ENCODE measurements around the gene BABAM2. TPM values are rescaled to one million over a fixed set of nuclear protein-coding genes. Genes with fewer than 3 reads are reported as not detected.

The BABAM2 gene
- total RNA-seq, 1 experiment from 2014 or later: 27.1 TPM

GRCh38 chr2:28095622-28096021 lies 205.1 kb downstream of the BABAM2 start:
- no CpG with 5 or more reads among the region's 2 CpGs for WGBS (ENCODE audit: extremely low coverage, insufficient read length, low lambda C conversion rate)

More at GRCh38 chr2:28095622-28096021, 205.1 kb downstream of the BABAM2 start:
- Histone ChIP-seq H2BK12ac (ENCODE audit: insufficient read length, low read depth, low read length) (no peak overlapping the region), H3K27ac (ENCODE audit: insufficient read length, low read depth, low read length) (no peak overlapping the region), H3K9me3 (ENCODE audit: control insufficient read depth, low read depth, low read length) (no peaks in the 10 kb centered on the region), H3K23me2 (ENCODE audit: insufficient read length, low read depth, low read length, poor library complexity, severe bottlenecking) (no peaks in the 10 kb centered on the region), H3K23ac (ENCODE audit: insufficient read length, low read depth, low read length) (no peak overlapping the region), H4K20me1 (ENCODE audit: control insufficient read depth, insufficient read depth, insufficient read length) (no peaks in the 10 kb centered on the region), H2BK15ac (ENCODE audit: low read depth, low read length) (no peak overlapping the region), H3K79me1 (ENCODE audit: insufficient read depth, low read depth, low read length, poor library complexity, severe bottlenecking) (no peaks in the 10 kb centered on the region), H2AFZ (ENCODE audit: low read length) (no peak overlapping the region), H2BK5ac (ENCODE audit: insufficient read length, low read length) (no peak overlapping the region), H4K91ac (ENCODE audit: insufficient read length, low read depth, low read length) (no peak overlapping the region), H3K4ac (ENCODE audit: low read depth, low read length) (no peak overlapping the region), H3K79me2 (ENCODE audit: insufficient read depth, low read length) (no peaks in the 10 kb centered on the region), H3K14ac (ENCODE audit: insufficient read depth, low read length) (no peak overlapping the region), H2BK120ac (ENCODE audit: low read depth, low read length, poor library complexity, severe bottlenecking) (no peak overlapping the region), H3K4me2 (ENCODE audit: insufficient read depth, insufficient read length, low read length) (no peak overlapping the region), H3K18ac (ENCODE audit: insufficient read length, low read depth, low read length) (no peak overlapping the region), H3K56ac (ENCODE audit: insufficient read length, low read depth, low read length) (no peak overlapping the region), H2AK5ac (ENCODE audit: insufficient read length, low read length) (no peak overlapping the region), H3T11ph (ENCODE audit: low read length) (no peak overlapping the region), H3K27me3 (ENCODE audit: insufficient read depth, low read length) (no peaks in the 10 kb centered on the region; the same call in 1 of the 2 replicates), H4K5ac (ENCODE audit: insufficient read length, low read depth, low read length) (no peak overlapping the region), H4K8ac (replicated peaks; ENCODE audit: insufficient read length, low read depth, low read length) (no peak overlapping the region), H2BK20ac (ENCODE audit: low read depth, low read length, poor library complexity, severe bottlenecking) (no peak overlapping the region), H3K9ac (ENCODE audit: extremely low read depth, insufficient read length, low read length) (no peak overlapping the region), H3K4me1 (ENCODE audit: insufficient read depth, low read length) (no peaks in the 10 kb centered on the region)
- Mint-ChIP-seq H3K9me3 (no peaks in the 10 kb centered on the region), H3K27me3 (ENCODE audit: low read depth) (no peaks in the 10 kb centered on the region), H3K27ac (no peak overlapping the region), H3K4me3 (no peak overlapping the region), H3K36me3 (ENCODE audit: insufficient read depth in 1 of 3, low read depth in 3 of 3) (no peaks in the 10 kb centered on the region), H3K4me1 (no peaks in the 10 kb centered on the region)
- DNase-seq: no peak
- TF ChIP-seq CTCF (conservative IDR thresholded peaks at IDR 0.05): no peak

All from H9 (cell line).